GM23338 (cell line): ENCODE measurements around the gene MRPL24. TPM values are rescaled to one million over a fixed set of nuclear protein-coding genes. Genes with fewer than 3 reads are reported as not detected.
"Not testable (repeated sequence)": the region's sequence is repeated elsewhere in the genome, so short reads cannot be mapped to it uniquely, and the experiment has no call there.

Source experiments
- ATAC-seq: fragments of 200-7000 bp; cut with Tn5 transposase; 3 replicates; pipeline ENCODE4 v1.9.1; 2020
- DNase-seq: peaks from one replicate; pipeline ENCODE4 v3.0.0-alpha.2; 2015; ENCODE audit warnings: low spot score
- H2AFZ ChIP-seq: fragments of 200-600 bp; sonication (generic); 2 replicates; pipeline ENCODE4 v1.8.0; 2016; ENCODE audit warnings: antibody characterized with exemption, mild to moderate bottlenecking, moderate library complexity
- H3F3A ChIP-seq: fragments of 200-600 bp; sonication (generic); replicated peaks from 2 replicates; pipeline ENCODE4 v1.8.0; 2017; ENCODE audit warnings: antibody characterized with exemption, mixed run types, low read depth
- H3K27ac ChIP-seq: fragments of 200-600 bp; sonication (generic); 2 replicates; pipeline ENCODE4 v1.6.1; 2016; ENCODE audit warnings: low read depth
- H3K27me3 ChIP-seq: fragments of 200-600 bp; sonication (generic); 2 replicates; pipeline ENCODE4 v1.8.0; 2016; ENCODE audit warnings: mild to moderate bottlenecking, mixed run types, moderate library complexity; ENCODE audit not compliant: insufficient read depth
- H3K36me3 ChIP-seq: fragments of 200-600 bp; sonication (generic); 2 replicates; pipeline ENCODE4 v1.8.0; 2016; ENCODE audit warnings: mild to moderate bottlenecking; ENCODE audit not compliant: insufficient read depth
- H3K4me1 ChIP-seq: fragments of 200-600 bp; sonication (generic); 2 replicates; pipeline ENCODE4 v1.8.0; 2016; ENCODE audit warnings: mild to moderate bottlenecking, moderate library complexity; ENCODE audit not compliant: insufficient read depth
- H3K4me2 ChIP-seq: fragments of 200-600 bp; sonication (generic); 2 replicates; pipeline ENCODE4 v1.7.1; 2017; ENCODE audit warnings: mixed run types
- H3K4me3 ChIP-seq: fragments of 200-600 bp; sonication (generic); 2 replicates; pipeline ENCODE4 v1.6.1; 2016; ENCODE audit warnings: mixed run types
- H3K79me2 ChIP-seq: fragments of 200-600 bp; sonication (generic); replicated peaks from 2 replicates; pipeline ENCODE4 v1.8.0; 2017; ENCODE audit warnings: mild to moderate bottlenecking; ENCODE audit not compliant: insufficient read depth
- H3K9me2 ChIP-seq: fragments of 200-600 bp; sonication (generic); 2 replicates; pipeline ENCODE4 v1.8.0; 2017; ENCODE audit not compliant: insufficient read depth
- H4K20me1 ChIP-seq: fragments of 200-600 bp; sonication (generic); replicated peaks from 2 replicates; pipeline ENCODE4 v1.8.0; 2017; ENCODE audit warnings: mild to moderate bottlenecking; ENCODE audit not compliant: insufficient read depth
- H3K27ac Mint-ChIP-seq: 2 replicates; pipeline ENCODE4 v1.8.0; 2020; ENCODE audit warnings: inconsistent platforms, mild to moderate bottlenecking, moderate library complexity, mixed read lengths
- H3K27me3 Mint-ChIP-seq: 3 replicates; pipeline ENCODE4 v1.8.0; 2022; ENCODE audit warnings: low read depth, mild to moderate bottlenecking, moderate library complexity, mixed read lengths, inconsistent platforms; ENCODE audit not compliant: insufficient read depth, poor library complexity
- H3K36me3 Mint-ChIP-seq: 3 replicates; pipeline ENCODE4 v1.8.0; 2021; ENCODE audit warnings: low read depth, mild to moderate bottlenecking, inconsistent platforms, moderate library complexity, mixed read lengths
- H3K4me1 Mint-ChIP-seq: 3 replicates; pipeline ENCODE4 v1.8.0; 2020; ENCODE audit warnings: mild to moderate bottlenecking, inconsistent platforms, mixed read lengths
- H3K4me3 Mint-ChIP-seq: 3 replicates; pipeline ENCODE4 v1.8.0; 2021; ENCODE audit warnings: moderate library complexity, mild to moderate bottlenecking, inconsistent platforms, mixed read lengths
- H3K9me3 Mint-ChIP-seq: 3 replicates; pipeline ENCODE4 v1.8.0; 2020; ENCODE audit warnings: moderate library complexity, mild to moderate bottlenecking, inconsistent platforms, mixed read lengths
- CREB1 ChIP-seq: fragments of 250-450 bp; sonication (Bioruptor Pico); IDR thresholded peaks from 2 replicates; pipeline ENCODE4 v1.5.0; 2020; ENCODE audit warnings: low read depth, mild to moderate bottlenecking, moderate library complexity
- ETS1 ChIP-seq: IDR thresholded peaks from 2 replicates; pipeline ENCODE4 v1.6.1; 2016; ENCODE audit warnings: antibody characterized with exemption
- EZH2 ChIP-seq: fragments of 200-600 bp; sonication (generic); IDR thresholded peaks from one replicate; pipeline ENCODE4 v1.8.0; 2017; ENCODE audit warnings: antibody characterized with exemption, mild to moderate bottlenecking, low read depth; ENCODE audit not compliant: unreplicated experiment
- JUNB ChIP-seq: IDR thresholded peaks from one replicate; pipeline ENCODE4 v1.6.1; 2016; ENCODE audit warnings: antibody characterized with exemption; ENCODE audit not compliant: unreplicated experiment
- NANOG ChIP-seq: IDR thresholded peaks from 2 replicates; pipeline ENCODE4 v1.6.1; 2016; ENCODE audit warnings: antibody characterized with exemption, borderline replicate concordance
- POLR2AphosphoS5 ChIP-seq: IDR thresholded peaks from 2 replicates; pipeline ENCODE4 v1.6.1; 2016; ENCODE audit warnings: antibody characterized with exemption, low read depth
- STAT1 ChIP-seq: IDR thresholded peaks from one replicate; pipeline ENCODE4 v1.6.1; 2016; ENCODE audit warnings: antibody characterized with exemption; ENCODE audit not compliant: unreplicated experiment
- ZNF114 ChIP-seq: fragments of 250-450 bp; sonication (Bioruptor Pico); IDR thresholded peaks from 2 replicates; pipeline ENCODE4 v1.5.0; 2020; ENCODE audit warnings: mild to moderate bottlenecking, moderate library complexity
- ZNF331 ChIP-seq: fragments of 250-450 bp; sonication (Bioruptor Pico); IDR thresholded peaks from 2 replicates; pipeline ENCODE4 v1.5.0; 2020; ENCODE audit warnings: low read depth, mild to moderate bottlenecking, moderate library complexity
- ZNF462 ChIP-seq: fragments of 250-450 bp; sonication (Bioruptor Pico); IDR thresholded peaks from 2 replicates; pipeline ENCODE4 v1.5.0; 2020; ENCODE audit warnings: mild to moderate bottlenecking, moderate library complexity
- polyA plus RNA-seq: library from polyadenylated mRNA; unstranded; fragments of >200 nt; fragmentation: Nextera tagmentation; extraction: Ambion mirVana; gene quantifications from 2 replicates; pipeline ENCODE4 v1.2.1, GENCODE V29; 2016
- total RNA-seq: library from RNA; depleted of rRNA; stranded (reverse); fragments of >200 nt; shearing (Covaris generic); gene quantifications from 2 replicates; pipeline ENCODE4 v1.2.3, GENCODE V29; 2014

MRPL24 gene
- total and polyA plus RNA-seq, 2 experiments from 2014 or later: 18.8 to 45.7 TPM

- no peak for TF ChIP-seq CREB1 (CRISPR knock-in tag)
- TF ChIP-seq JUNB: no peak
- TF ChIP-seq STAT1: no peak
These were observed 19.4 kb upstream of the MRPL24 start (continued) for GRCh38 chr1:156760092-156760795.

- not testable (repeated sequence) for DNase-seq, H3K9me2 ChIP-seq, H3K27me3 ChIP-seq, H3K4me3 ChIP-seq, H3K4me2 ChIP-seq, ATAC-seq, H3K79me2 ChIP-seq, H3F3A ChIP-seq, H3K36me3 Mint-ChIP-seq, H4K20me1 ChIP-seq, H3K27ac ChIP-seq, H3K27ac Mint-ChIP-seq, H3K4me3 Mint-ChIP-seq, H2AFZ ChIP-seq, H3K9me3 Mint-ChIP-seq, H3K36me3 ChIP-seq
- peaks cover 10% of the 10 kb centered on the region for H3K4me1 Mint-ChIP-seq
- H3K4me1 ChIP-seq: peaks cover 13% of the 10 kb centered on the region; the same call in 1 of the 2 replicates
- H3K27me3 Mint-ChIP-seq: peaks cover 12% of the 10 kb centered on the region
These were observed 16.8 kb upstream of the MRPL24 start for GRCh38 chr1:156757572-156758253.

GRCh38 chr1:156756355-156756754 is 15.5 kb upstream of the MRPL24 start:
- peaks cover 11% of the 10 kb centered on the region for H3K4me1 Mint-ChIP-seq
- H3K27ac Mint-ChIP-seq: no peak overlapping the region
- Histone ChIP-seq H3K27ac (no peak overlapping the region), H3K9me2 (no peaks in the 10 kb centered on the region), H3K36me3 (no peaks in the 10 kb centered on the region), H2AFZ (no peak overlapping the region), H3K79me2 (peaks cover 12% of the 10 kb centered on the region), H4K20me1 (no peaks in the 10 kb centered on the region), H3K4me3 (no peak overlapping the region), H3K27me3 (no peaks in the 10 kb centered on the region), H3K4me2 (no peak overlapping the region), H3K4me1 (peaks cover 16% of the 10 kb centered on the region; the same call in 1 of the 2 replicates), H3F3A (peaks cover 11% of the 10 kb centered on the region; the same call in 1 of the 2 replicates)
- ATAC-seq (no peak), DNase-seq (no peak)
- H3K4me3 Mint-ChIP-seq: no peak overlapping the region
- H3K36me3 Mint-ChIP-seq: no peaks in the 10 kb centered on the region
- H3K9me3 Mint-ChIP-seq: no peaks in the 10 kb centered on the region
- H3K27me3 Mint-ChIP-seq: peaks cover 14% of the 10 kb centered on the region
- TF ChIP-seq NANOG (no peak), JUNB (no peak), ETS1 (no peak), POLR2AphosphoS5 (no peak), ZNF331 (CRISPR knock-in tag) (no peak), EZH2 (no peak), ZNF114 (no peak), CREB1 (CRISPR knock-in tag) (no peak), STAT1 (no peak), ZNF462 (CRISPR knock-in tag) (no peak)
